Spleen (tissue), 11 donors: Measurements from ENCODE around the gene NECTIN3. TPM values are rescaled to one million over a fixed set of nuclear protein-coding genes. Genes with fewer than 3 reads are reported as not detected.

Source experiments
- DNase-seq: peaks from one replicate; pipeline ENCODE4 v3.0.0-alpha.2; 2020
- H3K27ac ChIP-seq, 8 donors: fragments of 200-600 bp; sonication (generic) in 7 of 8; 1 replicate in 4 of 8; 2 replicates in 4 of 8; pipeline versions ENCODE4 v1.5.0 to v1.8.0; 2016 to 2021; ENCODE audit warnings: inconsistent platforms in 4 of 8, mild to moderate bottlenecking in 4 of 8, moderate library complexity in 1 of 8
- H3K27me3 ChIP-seq, 7 donors: fragments of 200-600 bp; sonication (generic) in 6 of 7; replicated peaks in 1 of 7; 1 replicate in 4 of 7; 2 replicates in 3 of 7; pipeline versions ENCODE4 v1.5.0 to v1.8.0; 2016 to 2021; ENCODE audit warnings: inconsistent platforms in 3 of 7, mild to moderate bottlenecking in 1 of 7
- H3K36me3 ChIP-seq, 6 donors: fragments of 200-600 bp; sonication (generic) in 5 of 6; 1 replicate in 4 of 6; 2 replicates in 2 of 6; pipeline versions ENCODE4 v1.5.0 to v1.8.0; 2016 to 2021; ENCODE audit warnings: inconsistent platforms in 2 of 6
- H3K4me1 ChIP-seq, 6 donors: fragments of 200-600 bp; sonication (generic) in 5 of 6; 1 replicate in 3 of 6; 2 replicates in 3 of 6; pipeline versions ENCODE4 v1.5.0 to v1.8.0; 2016 to 2021; ENCODE audit warnings: inconsistent platforms in 3 of 6
- H3K4me3 ChIP-seq, 8 donors: fragments of 200-600 bp; sonication (generic) in 7 of 8; 1 replicate in 4 of 8; 2 replicates in 4 of 8; pipeline versions ENCODE4 v1.5.0 to v1.8.0; 2016 to 2021; ENCODE audit warnings: inconsistent platforms in 4 of 8, mild to moderate bottlenecking in 4 of 8, moderate library complexity in 2 of 8
- H3K9me3 ChIP-seq, 8 donors: fragments of 200-600 bp; sonication (generic) in 7 of 8; 1 replicate in 4 of 8; 2 replicates in 4 of 8; pipeline versions ENCODE4 v1.5.0 to v1.8.0; 2016 to 2021; ENCODE audit warnings: inconsistent platforms in 4 of 8
- CTCF ChIP-seq, 11 experiments: fragments of 200-600 bp in 7 of 11; fragments of 450-650 bp in 4 of 11; sonication (generic) in 4 of 11; IDR thresholded peaks in 8 of 11; conservative IDR thresholded peaks in 3 of 11; 1 replicate in 7 of 11; 2 replicates in 4 of 11; pipeline versions ENCODE4 v1.4.0 to v1.8.0; 2016 to 2021; ENCODE audit warnings: antibody characterized with exemption in 11 of 11, inconsistent platforms in 4 of 11, mild to moderate bottlenecking in 1 of 11
- POLR2A ChIP-seq, 3 donors: fragments of 450-650 bp; IDR thresholded peaks; one replicate each; pipeline ENCODE4 v1.5.1; 2017; ENCODE audit warnings: antibody characterized with exemption in 3 of 3, mild to moderate bottlenecking in 1 of 3
- POLR2AphosphoS5 ChIP-seq, 3 donors: sonication (generic); formaldehyde crosslinking; IDR thresholded peaks; one replicate each; pipeline ENCODE4 v1.5.1; 2017; ENCODE audit warnings: antibody characterized with exemption in 3 of 3
- WGBS, 5 donors: extraction: QIAGEN DNeasy Blood & Tissue Kit in 3 of 5; methylation state at CpG; one replicate each; pipeline versions ENCODE4 v1.1.5 to v1.1.7; 2013 to 2018; 5-methylcytosine and 5-hydroxymethylcytosine counted together
- intact Hi-C: fragments of 100-400 bp; cut with DNase I; formaldehyde crosslinking; loops from one replicate; pipeline ENCODE4 v1.15.0; 2023; ENCODE audit warnings: low total_unique reads
- polyA plus RNA-seq, 3 donors: library from polyadenylated mRNA; stranded (reverse); fragments of 200-250 nt; gene quantifications; one replicate each; pipeline ENCODE4 v1.2.1, GENCODE V29; 2013
- total RNA-seq, 7 donors: library from RNA; depleted of rRNA in 3 of 7; stranded (reverse); fragments of >200 nt in 3 of 7; fragmentation: NEBNext Ultra II Directional in 4 of 7; extraction: Animal tissue kit (Norgen Biotek cat#: 25700) in 4 of 7; gene quantifications; one replicate each; pipeline versions ENCODE4 v1.1.0 to v1.2.1, GENCODE V29; 2016 to 2021
- donor health status: healthy with polysubstance abuse.
- donor health status: DM: no; HTN: no; CAD: no; lungs with moderate emphysema.
- donor health status: DM: no; HTN: no; CAD: no.
- donor health status: Bipolar disorder and iron deficiency.
- donor health status: healthy.
- donor health status: DM: no; HTN: no; CAD: no.
- donor health status: DM: yes; HTN: yes; CAD: no.

NECTIN3 gene
- total and polyA plus RNA-seq, 10 donors, result 0.43 to 12.5 (median 7.3) TPM

- H3K4me1 ChIP-seq, result no peaks in the 10 kb centered on the region
- H3K9me3 ChIP-seq, result no peaks in the 10 kb centered on the region
- no peak overlapping the region for H3K27ac ChIP-seq
- TF ChIP-seq POLR2A (IDR thresholded peaks at IDR 0.05), result no peak
- no peak for TF ChIP-seq POLR2AphosphoS5 (IDR thresholded peaks at IDR 0.05)
- no peak for TF ChIP-seq CTCF (IDR thresholded peaks at IDR 0.05 in 8 of 11, conservative IDR thresholded peaks at IDR 0.05 in 3 of 11)
- H3K27me3 ChIP-seq, result no peaks in the 10 kb centered on the region
- no peak overlapping the region for H3K4me3 ChIP-seq
- no peak for DNase-seq
- no peaks in the 10 kb centered on the region for H3K36me3 ChIP-seq
- intact Hi-C loops, result no loop called here
These were observed 57.3 kb downstream of the NECTIN3 start for GRCh38 chr3:111128884-111129283.

GRCh38 chr3:111130827-111131226 lies 59.2 kb downstream of the NECTIN3 start:
- Histone ChIP-seq H3K36me3 (no peaks in the 10 kb centered on the region), H3K4me1 (no peaks in the 10 kb centered on the region), H3K9me3 (no peaks in the 10 kb centered on the region), H3K27me3 (no peaks in the 10 kb centered on the region), H3K27ac (no peak overlapping the region), H3K4me3 (no peak overlapping the region)
- 85 to 100% (median 92%) methylated on average over 1 of the region's 1 CpG for WGBS, 5 donors
- no peak for DNase-seq
- intact Hi-C loops, result no loop called here
- no peak for TF ChIP-seq POLR2A (IDR thresholded peaks at IDR 0.05)
- TF ChIP-seq CTCF (IDR thresholded peaks at IDR 0.05 in 8 of 11, conservative IDR thresholded peaks at IDR 0.05 in 3 of 11), result no peak

- DNase-seq, result no peak
- TF ChIP-seq POLR2AphosphoS5 (IDR thresholded peaks at IDR 0.05) (no peak), CTCF (IDR thresholded peaks at IDR 0.05 in 8 of 11, conservative IDR thresholded peaks at IDR 0.05 in 3 of 11) (no peak), POLR2A (IDR thresholded peaks at IDR 0.05) (no peak)
- Histone ChIP-seq H3K4me3 (no peak overlapping the region), H3K9me3 (no peaks in the 10 kb centered on the region), H3K27ac (no peak overlapping the region), H3K4me1 (no peaks in the 10 kb centered on the region), H3K27me3 (no peaks in the 10 kb centered on the region), H3K36me3 (no peaks in the 10 kb centered on the region)
- intact Hi-C loops, result no loop called here
These were observed 62.7 kb downstream of the NECTIN3 start for GRCh38 chr3:111134302-111134701.

GRCh38 chr3:111151438-111151837 lies 79.8 kb downstream of the NECTIN3 start:
- Histone ChIP-seq H3K4me3 (no peak overlapping the region), H3K27ac (no peak overlapping the region), H3K9me3 (no peaks in the 10 kb centered on the region), H3K4me1 (no peaks in the 10 kb centered on the region), H3K27me3 (no peaks in the 10 kb centered on the region), H3K36me3 (peaks cover 0 to 5% (median 0%) of the 10 kb centered on the region in 6 donors)
- intact Hi-C loops, result no loop called here
- no peak for DNase-seq
- TF ChIP-seq POLR2AphosphoS5 (IDR thresholded peaks at IDR 0.05) (no peak), POLR2A (IDR thresholded peaks at IDR 0.05) (no peak), CTCF (IDR thresholded peaks at IDR 0.05 in 8 of 11, conservative IDR thresholded peaks at IDR 0.05 in 3 of 11) (no peak)
